Measurements from ENCODE around the gene CLRN3.

CLRN3 gene, protein sequence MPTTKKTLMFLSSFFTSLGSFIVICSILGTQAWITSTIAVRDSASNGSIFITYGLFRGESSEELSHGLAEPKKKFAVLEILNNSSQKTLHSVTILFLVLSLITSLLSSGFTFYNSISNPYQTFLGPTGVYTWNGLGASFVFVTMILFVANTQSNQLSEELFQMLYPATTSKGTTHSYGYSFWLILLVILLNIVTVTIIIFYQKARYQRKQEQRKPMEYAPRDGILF

GRCh38 chr10:127892743-127893142 is at the start of gene CLRN3:
Gene CLRN3, minus strand, starts transcription at chr10:127892941. Its CDS starts 157 bp downstream, at chr10:127892784.
- no peak for DNase-seq

GRCh38 chr10:127940866-127941640 is 48.3 kb upstream of the CLRN3 start:
- DNase-seq, result no peak

- no peak for DNase-seq
These were observed 47.1 kb upstream of the CLRN3 start for GRCh38 chr10:127939786-127940330.

GRCh38 chr10:127937915-127938463 is 45.2 kb upstream of the CLRN3 start:
- no peak for DNase-seq

GRCh38 chr10:127937069-127937468 is 44.3 kb upstream of the CLRN3 start:
- DNase-seq, result no peak

- DNase-seq, result no peak
These were observed 42.4 kb upstream of the CLRN3 start for GRCh38 chr10:127935071-127935561.

DNA sequence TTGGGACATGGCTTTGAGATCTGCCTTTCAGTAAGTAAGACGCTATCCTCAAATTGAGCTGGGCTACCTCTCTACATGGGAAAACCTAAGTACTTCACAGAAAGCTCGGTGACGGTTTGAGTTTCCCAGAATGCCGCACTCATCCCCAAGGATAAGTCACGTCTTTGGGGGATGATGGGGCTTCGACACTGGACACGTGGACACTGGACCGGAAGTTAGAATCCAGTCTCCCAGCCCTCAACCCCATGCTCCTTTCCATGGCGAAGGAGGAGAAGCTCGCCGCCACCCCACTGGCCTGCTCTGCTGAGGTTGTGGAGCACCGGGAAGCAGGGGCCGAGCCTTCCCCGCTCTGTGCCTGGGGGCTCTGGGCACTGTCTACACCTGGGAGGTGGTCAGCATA is 41.6 kb upstream of the CLRN3 start:
- DNase-seq, result no peak

- no peak for DNase-seq
These were observed 40.5 kb upstream of the CLRN3 start for GRCh38 chr10:127933271-127933670.

GRCh38 chr10:127932521-127933270 is 40.0 kb upstream of the CLRN3 start:
- DNase-seq, result no peak

- DNase-seq, result no peak
These were observed 35.5 kb upstream of the CLRN3 start for GRCh38 chr10:127928021-127928806.

DNA sequence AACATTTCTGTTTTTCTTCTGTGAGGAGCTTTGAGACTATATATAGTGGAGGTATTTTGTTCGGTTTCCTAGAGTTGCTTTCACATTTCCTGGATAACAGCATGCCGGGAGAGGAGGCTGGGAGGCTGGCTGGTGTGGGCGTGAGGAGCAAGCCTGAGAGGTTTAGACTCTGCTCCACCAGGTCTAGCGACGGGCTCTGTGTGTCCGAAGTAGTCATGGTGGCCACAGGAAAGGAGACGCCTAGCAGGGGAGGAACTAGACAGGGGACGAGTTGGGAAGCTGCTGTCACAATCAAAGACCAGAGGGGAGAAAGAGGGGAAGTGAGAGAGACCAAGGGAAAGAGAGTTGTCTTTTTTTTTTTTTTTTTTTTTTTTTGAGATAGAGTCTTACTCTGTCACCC is 33.7 kb upstream of the CLRN3 start:
- no peak for DNase-seq

DNA sequence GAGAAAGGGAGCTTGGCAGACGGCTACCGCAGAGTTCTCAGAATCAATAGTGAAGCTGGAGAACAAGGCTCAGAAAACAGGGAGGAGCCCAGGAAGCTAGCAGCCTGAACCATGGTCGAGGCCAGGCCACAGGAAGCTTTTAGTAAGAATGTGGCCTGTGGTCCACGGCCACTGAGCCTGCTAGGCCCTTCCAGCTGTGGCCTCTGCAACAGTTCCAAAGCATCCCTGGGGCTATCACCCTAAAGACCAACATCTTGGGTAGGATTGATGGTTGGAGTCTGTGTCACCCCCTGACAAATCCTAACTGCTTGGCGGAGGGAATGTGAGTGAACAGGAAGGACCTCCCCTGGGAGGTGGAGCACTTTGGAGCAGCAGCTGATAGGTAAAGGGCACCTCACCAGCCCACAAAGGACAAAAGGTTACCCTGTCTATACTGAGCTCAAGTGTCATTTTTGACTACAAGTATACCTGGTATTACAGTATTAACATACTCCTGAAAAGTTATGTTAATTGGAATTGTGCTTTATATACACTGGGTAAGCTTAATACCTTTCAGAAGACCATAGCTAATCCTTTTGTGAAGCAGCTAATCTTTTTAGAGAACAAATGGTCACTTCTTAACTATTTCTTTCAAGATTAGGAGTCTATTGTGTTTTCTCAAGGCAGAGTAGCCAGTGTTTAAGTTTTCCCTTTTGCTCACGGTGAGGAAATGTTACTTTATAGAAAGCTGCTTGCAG is 32.9 kb upstream of the CLRN3 start:
- DNase-seq, result no peak

- DNase-seq, result no peak
These were observed 30.9 kb upstream of the CLRN3 start for GRCh38 chr10:127923646-127924045.

DNA sequence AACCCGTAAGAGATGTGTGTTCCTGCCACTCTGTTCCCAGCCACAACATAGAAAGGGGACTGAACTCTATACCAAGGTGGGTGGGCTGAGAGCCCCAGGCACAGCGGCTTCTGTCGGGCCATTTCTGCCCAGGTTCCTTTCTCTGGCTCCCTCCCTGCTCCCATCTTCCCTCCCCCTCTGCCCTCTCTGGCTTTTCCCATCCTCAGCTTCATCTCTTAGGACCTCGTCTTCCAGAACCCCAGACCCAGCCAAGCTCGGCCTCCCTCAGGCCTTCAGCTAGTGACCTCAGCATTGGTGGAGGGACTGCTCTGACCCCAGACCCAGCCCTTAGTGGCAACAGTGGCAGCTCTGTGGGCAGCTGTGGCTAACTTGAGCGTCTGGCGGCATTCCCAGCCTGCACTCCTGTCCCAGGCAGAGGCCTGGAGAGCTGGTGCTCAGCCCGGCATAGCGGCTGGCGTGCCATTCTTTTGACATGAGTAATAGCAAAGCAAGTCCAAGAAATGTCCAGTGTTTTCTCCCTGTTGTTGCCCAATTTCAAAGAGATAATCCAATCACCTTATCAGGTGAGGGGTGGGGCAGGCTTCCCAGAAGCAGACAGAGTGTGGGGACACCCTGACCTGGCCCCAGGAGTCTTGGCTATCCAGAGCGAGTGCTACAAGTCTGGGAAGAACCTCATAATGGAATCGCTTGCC is 30.1 kb upstream of the CLRN3 start:
- no peak for DNase-seq

- no peak for DNase-seq
These were observed 29.5 kb upstream of the CLRN3 start for GRCh38 chr10:127922206-127922605.

- no peak for DNase-seq
These were observed 29.0 kb upstream of the CLRN3 start for GRCh38 chr10:127921753-127922145.

DNA sequence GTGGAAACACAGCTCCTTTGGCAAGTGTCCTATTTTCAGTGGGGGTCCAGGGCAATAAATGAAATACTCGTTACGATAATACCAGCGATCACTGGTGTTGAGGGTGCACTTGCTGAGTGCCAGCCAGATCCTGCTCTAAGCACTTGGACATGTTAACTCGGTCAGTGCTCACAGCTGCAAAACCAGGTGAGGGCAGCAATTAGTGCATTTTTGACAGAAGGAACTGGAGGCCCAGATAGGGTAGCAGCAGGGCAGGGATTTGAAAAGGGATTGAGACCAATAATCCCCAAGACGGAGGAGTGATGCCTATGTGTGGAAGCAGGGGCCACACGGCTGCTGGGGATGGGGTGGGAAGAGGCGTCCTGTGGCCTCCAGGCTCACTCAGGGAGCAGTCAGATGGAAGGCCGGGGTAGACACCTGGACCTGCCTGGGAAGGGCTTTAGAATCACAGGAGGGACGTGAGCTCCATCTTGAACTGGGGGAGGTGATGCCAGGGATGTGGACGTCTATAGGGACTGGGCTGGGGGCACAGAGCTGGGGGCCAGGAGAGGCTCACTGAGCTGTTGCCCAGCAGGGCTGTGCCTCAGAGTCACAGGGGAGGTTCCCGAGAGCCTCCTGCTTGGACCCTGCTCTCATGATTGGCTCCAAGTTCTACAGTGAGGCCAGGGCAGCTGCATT is 28.5 kb upstream of the CLRN3 start:
- no peak for DNase-seq

DNA sequence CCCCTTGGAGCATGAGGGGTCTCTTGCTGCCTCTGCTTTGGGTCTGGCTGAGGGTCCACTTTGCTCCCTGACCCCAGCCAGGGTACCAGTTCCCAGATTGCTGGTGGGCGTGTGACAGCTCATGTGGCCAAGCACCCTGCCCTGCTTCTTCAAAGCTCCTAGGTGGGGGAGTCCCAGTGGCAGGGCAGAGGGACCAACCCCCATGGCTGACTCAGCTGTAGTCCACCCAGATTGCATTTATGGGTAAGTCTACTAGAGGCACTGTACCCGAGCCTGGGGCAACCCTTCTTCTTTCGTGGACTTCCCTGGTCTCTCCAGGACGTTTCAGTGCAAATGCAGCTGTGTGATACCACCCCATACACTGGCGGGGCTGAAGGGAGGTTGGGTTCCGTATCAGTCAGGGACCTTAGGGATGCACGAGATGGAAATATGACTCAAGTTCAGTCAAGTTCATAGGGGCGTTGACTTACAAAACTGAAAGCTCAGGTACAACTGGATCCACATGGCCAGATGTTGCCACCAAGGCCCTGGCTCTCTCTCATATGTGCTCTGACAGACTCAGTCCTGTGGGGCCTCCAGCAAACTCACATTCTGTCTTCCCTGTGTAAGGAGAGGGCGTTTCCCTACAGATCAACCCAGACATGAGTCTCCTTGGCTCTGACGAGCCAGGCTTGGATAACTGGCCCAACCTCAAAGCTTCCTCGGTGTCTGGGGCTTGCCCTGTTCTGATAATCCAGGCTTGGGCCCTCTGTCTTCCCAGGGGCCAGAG is 27.7 kb upstream of the CLRN3 start:
- no peak for DNase-seq
